Skeletal muscle cell (primary cell): ENCODE results near the gene VAPB.
"Not testable (repeated sequence)": the region's sequence is repeated elsewhere in the genome, so short reads cannot be mapped to it uniquely, and the experiment has no call there.

Source experiments
- DNase-seq: peaks from one replicate; pipeline ENCODE4 v3.0.0-alpha.2; 2010; ENCODE audit warnings: low read depth
- H3K4me3 ChIP-seq: 2 replicates; pipeline ENCODE4 v1.5.1; 2011; ENCODE audit warnings: low read depth, mild to moderate bottlenecking, control low read depth, low read length, moderate library complexity

VAPB gene

DNA sequence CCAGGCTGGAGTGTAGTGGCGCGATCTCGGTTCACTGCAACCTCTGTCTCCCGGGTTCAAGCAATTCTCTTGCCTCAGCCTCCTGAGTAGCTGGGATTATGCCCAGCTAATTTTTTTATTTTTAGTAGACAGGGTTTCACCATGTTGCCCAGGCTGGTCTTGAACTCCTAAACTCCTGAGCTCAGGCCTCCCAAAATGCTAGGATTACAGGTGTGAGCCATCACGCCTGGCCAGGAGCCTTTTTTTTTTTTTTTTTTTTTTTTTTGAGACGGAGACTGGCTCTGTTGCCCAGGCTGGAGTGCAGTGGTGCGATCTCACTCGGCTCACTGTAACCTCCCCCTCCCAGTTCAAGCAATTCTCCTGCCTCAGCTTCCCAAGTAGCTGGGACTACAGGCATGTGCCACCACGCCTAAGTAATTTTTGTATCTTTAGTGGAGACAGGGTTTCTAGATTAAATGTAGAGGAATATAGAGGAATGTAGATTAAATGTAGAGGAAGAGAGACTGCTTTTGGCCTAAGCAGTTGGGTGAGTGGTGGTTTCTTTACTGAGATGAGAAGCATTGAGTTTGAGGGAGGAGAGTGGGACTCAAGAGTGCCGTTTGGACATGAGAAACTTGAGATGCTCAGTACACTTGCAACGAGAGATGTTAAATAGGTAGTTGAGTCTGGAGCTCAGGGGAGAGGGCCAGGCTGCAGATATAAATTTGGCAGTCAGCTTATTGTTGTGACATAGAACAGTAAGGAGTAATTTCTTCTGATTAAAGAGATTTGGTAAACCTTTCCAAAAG, 16.7 kb downstream of the VAPB start:
- H3K4me3 ChIP-seq: no peak overlapping the region
- DNase-seq: no peak

- no peak for DNase-seq
- H3K4me3 ChIP-seq: no peak overlapping the region
Observed at GRCh38 chr20:58406422-58407001, 17.5 kb downstream of the VAPB start.

DNA sequence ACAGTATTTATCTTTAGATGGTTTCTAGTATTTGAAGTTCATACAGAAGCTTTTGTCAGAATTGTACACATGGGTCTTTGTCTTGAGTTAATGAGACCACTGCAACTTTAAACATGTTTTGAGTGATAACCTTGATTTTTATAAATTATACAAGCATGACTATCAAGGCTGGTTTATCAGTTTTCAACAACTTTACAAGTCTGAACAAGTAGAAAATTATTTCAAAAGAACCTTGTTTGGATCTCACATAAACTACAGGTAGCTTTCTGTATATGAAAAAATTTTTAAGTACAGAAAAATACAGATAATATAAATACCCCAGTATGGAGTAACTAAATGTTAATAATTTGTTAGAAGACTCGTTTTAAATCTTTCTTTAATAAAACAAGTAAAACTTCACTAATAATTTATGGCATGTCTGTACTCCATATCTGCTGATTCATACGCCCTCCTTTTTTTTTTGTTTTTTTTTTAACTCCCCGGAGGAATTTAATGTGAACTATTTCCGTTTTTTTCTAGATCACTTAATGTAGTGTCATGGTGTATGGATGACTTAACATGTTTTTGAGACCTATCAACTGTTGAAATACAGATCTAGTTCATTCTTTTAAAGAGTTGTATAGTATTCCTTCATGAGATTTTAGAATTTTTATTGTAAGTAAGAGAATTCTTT, 18.3 kb downstream of the VAPB start:
- no peak overlapping the region for H3K4me3 ChIP-seq
- DNase-seq: no peak

DNA sequence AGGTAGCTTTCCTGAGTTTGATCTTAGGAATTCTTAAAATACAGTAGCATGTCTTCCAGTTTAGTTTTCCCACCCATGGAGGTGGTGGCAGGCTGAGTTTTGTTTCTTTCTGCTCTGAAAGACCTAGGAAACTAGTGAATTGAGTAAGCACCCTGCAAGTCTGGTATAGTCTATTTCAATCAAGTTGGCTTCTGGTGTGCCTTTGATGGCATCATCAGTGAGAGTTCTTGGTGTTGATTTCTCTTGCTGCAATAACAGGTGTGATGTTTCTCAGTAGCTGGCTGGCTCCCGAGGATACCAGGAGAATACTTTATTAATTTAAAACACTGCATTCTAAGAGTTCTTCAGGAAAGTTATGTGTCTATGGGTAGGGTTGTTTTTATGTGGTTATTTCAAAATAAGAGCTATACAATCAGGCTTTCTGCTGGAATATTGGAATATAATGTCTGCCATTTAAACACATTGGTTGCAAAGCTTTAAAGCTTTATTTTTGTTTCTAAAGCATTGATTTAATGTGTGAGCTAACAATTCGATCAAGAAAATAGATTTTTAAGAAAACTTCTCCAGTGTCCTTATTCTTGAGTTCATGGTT, 19.0 kb downstream of the VAPB start:
- no peak for DNase-seq
- H3K4me3 ChIP-seq: no peak overlapping the region

DNA sequence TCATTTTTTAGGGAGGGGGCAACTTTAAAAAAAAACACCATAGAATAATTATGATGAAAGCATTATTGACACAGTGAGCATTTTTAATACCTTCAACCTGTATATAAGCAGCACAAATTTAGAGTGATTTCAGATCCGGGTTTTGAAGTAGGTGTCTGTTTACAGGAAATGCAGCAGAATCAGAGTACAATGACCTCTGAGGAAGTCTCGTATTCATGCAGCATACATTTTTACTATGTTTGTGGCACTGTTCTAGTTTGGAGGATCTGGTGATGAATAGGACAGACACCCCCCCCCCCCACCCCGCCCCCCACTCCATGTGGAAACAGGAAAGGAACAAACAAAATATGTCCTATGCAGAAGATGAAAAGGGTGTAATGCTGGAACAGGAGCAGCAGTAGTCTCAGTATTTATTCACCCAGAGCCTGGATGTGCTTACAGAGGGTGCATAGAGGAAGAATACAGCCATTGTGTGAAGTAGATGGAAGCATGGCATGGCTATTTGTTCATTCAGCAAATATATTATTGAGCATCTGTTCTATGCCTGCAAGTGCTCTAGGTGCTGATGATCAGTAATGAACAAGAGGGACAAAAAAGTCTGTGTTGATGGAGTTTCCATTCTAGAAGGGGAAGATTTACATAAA, 19.7 kb downstream of the VAPB start:
- no peak overlapping the region for H3K4me3 ChIP-seq
- DNase-seq: no peak

GRCh38 chr20:58414216-58414615, 25.2 kb downstream of the VAPB start:
- not testable (repeated sequence) for H3K4me3 ChIP-seq, DNase-seq

GRCh38 chr20:58414786-58415185, 25.8 kb downstream of the VAPB start:
- not testable (repeated sequence) for H3K4me3 ChIP-seq, DNase-seq

GRCh38 chr20:58416057-58416456, 27.0 kb downstream of the VAPB start:
- DNase-seq: no peak

DNA sequence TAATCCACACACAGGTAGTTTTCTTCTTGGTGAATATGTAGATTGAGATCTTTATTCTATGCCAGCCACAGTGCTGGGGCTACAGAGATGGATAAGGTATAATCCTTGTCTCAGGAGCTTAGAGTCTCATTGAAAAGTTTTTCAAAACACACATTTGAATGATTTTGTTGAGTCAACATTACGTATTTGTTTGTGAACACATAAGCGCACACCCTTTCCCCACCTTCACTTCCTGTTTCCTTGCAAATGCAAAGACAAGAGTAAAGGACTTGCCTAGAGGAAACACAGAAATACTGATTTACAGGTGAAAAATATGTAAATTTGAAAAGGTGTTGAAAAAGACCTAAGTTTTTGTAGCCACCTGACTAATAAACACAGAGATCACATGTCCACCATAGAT, 27.8 kb downstream of the VAPB start:
- no peak overlapping the region for H3K4me3 ChIP-seq
- no peak for DNase-seq

More at GRCh38 chr20:58416057-58416456, 27.0 kb downstream of the VAPB start:
- no peak overlapping the region for H3K4me3 ChIP-seq

DNA sequence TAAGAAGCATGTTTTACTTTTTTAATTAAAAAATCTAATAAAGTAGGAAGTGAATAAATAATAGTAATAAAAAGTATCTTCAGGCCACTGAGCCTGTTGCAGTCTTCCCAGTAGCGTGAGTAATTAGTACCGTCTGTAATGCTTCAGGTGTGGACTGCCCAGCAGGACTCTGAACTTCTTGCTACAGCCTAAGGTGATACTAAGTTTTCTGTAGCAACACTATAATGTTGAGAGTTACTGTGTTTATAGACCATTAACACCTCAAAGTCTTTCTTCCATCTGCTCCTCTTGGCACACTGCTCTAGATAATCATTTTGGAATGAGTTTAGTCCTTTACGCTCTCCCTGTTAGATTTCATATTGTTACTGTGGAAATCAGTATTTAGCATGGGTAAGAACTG, 28.4 kb downstream of the VAPB start:
- H3K4me3 ChIP-seq: no peak overlapping the region
- DNase-seq: no peak

- no peak for DNase-seq
- no peak overlapping the region for H3K4me3 ChIP-seq
Observed at GRCh38 chr20:58418949-58419748, 30.1 kb downstream of the VAPB start.

- peak; percentile 25 for DNase-seq
- H3K4me3 ChIP-seq: no peak overlapping the region
Observed at GRCh38 chr20:58420798-58421496, 31.9 kb downstream of the VAPB start.

- H3K4me3 ChIP-seq: no peak overlapping the region
- DNase-seq: no peak
Observed at GRCh38 chr20:58421497-58421850, 32.4 kb downstream of the VAPB start.

GRCh38 chr20:58424218-58424969, 35.4 kb downstream of the VAPB start:
- H3K4me3 ChIP-seq: no peak overlapping the region
- DNase-seq: no peak

DNA sequence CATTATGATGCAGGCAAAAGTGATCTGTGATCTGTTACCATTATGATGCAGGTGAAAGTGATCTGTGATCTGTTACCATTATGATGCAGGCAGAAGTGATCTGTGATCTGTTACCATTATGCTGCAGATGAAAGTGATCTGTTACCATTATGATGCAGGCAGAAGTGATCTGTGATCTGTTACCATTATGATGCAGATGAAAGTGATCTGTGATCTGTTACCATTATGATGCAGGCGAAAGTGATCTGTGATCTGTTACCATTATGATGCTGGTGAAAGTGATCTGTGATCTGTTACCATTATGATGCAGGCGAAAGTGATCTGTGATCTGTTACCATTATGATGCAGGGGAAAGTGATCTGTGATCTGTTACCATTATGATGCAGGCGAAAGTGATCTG, 38.5 kb downstream of the VAPB start:
- not testable (repeated sequence) for DNase-seq, H3K4me3 ChIP-seq

DNA sequence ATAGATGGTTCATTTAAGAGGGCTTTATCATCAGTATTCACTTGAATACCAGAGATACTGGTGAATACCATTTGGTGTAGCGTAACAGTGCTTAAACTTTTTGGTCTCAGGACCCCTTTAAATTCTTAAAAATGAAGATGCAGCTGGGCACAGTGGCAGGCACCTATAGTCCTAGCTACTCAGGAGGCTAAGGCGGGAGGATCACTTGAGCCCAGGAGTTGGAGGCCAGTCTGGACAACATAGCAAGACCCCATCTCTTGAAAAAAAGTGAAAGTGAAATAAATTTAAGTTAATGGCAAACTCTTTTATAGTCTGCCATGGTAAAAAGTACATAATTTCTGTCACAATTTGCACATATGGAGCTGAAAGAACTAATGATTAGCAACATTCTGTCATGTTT, 39.3 kb downstream of the VAPB start:
- no peak overlapping the region for H3K4me3 ChIP-seq
- no peak for DNase-seq

- DNase-seq: no peak
- H3K4me3 ChIP-seq: no peak overlapping the region
Observed at GRCh38 chr20:58429303-58429702, 40.3 kb downstream of the VAPB start.

GRCh38 chr20:58431134-58431533, 42.1 kb downstream of the VAPB start:
- DNase-seq: no peak
- H3K4me3 ChIP-seq: no peak overlapping the region
